Neural crest cell (in vitro differentiated cells): ENCODE measurements around the gene YPEL4. TPM values are rescaled to one million over a fixed set of nuclear protein-coding genes. Genes with fewer than 3 reads are reported as not detected.

Source experiments
- DNase-seq: peaks from one replicate; pipeline ENCODE4 v3.0.0; 2021; ENCODE audit warnings: low read depth, mixed read lengths, low spot score
- H3K27ac Mint-ChIP-seq: one replicate; pipeline ENCODE4 v1.8.0; 2021; ENCODE audit warnings: mild to moderate bottlenecking, mixed read lengths; ENCODE audit not compliant: unreplicated experiment
- H3K27me3 Mint-ChIP-seq: 2 replicates; pipeline ENCODE4 v1.8.0; 2021; ENCODE audit warnings: low read depth, mild to moderate bottlenecking, mixed read lengths
- H3K36me3 Mint-ChIP-seq: 2 replicates; pipeline ENCODE4 v1.8.0; 2021; ENCODE audit warnings: low read depth, mild to moderate bottlenecking, mixed read lengths
- H3K4me1 Mint-ChIP-seq: 2 replicates; pipeline ENCODE4 v1.8.0; 2021; ENCODE audit warnings: mixed read lengths
- H3K4me3 Mint-ChIP-seq: one replicate; pipeline ENCODE4 v1.8.0; 2021; ENCODE audit warnings: mild to moderate bottlenecking, mixed read lengths
- H3K9me3 Mint-ChIP-seq: 2 replicates; pipeline ENCODE4 v1.8.0; 2021; ENCODE audit warnings: mixed read lengths
- total RNA-seq: library from RNA; stranded (reverse); gene quantifications from 2 replicates; pipeline ENCODE4 v1.2.1, GENCODE V29; 2021
- TF ChIP-seq, protein P1 (sequence below): fragments of 200-600 bp; sonication (generic); conservative IDR thresholded peaks from 2 replicates; pipeline ENCODE4 v1.5.0; 2021; ENCODE audit warnings: antibody characterized with exemption, mild to moderate bottlenecking

Gene YPEL4
- total RNA-seq, 1 donor from 2014 or later: 0.37 TPM

GRCh38 chr11:57601297-57601696 lies 48.4 kb downstream of the YPEL4 start:
- H3K4me3 Mint-ChIP-seq: no peak overlapping the region
- H3K4me1 Mint-ChIP-seq: peaks cover 36% of the 10 kb centered on the region
- TF ChIP-seq, protein P1, sequence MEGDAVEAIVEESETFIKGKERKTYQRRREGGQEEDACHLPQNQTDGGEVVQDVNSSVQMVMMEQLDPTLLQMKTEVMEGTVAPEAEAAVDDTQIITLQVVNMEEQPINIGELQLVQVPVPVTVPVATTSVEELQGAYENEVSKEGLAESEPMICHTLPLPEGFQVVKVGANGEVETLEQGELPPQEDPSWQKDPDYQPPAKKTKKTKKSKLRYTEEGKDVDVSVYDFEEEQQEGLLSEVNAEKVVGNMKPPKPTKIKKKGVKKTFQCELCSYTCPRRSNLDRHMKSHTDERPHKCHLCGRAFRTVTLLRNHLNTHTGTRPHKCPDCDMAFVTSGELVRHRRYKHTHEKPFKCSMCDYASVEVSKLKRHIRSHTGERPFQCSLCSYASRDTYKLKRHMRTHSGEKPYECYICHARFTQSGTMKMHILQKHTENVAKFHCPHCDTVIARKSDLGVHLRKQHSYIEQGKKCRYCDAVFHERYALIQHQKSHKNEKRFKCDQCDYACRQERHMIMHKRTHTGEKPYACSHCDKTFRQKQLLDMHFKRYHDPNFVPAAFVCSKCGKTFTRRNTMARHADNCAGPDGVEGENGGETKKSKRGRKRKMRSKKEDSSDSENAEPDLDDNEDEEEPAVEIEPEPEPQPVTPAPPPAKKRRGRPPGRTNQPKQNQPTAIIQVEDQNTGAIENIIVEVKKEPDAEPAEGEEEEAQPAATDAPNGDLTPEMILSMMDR: no peak
- H3K36me3 Mint-ChIP-seq: no peaks in the 10 kb centered on the region
- no peak for DNase-seq
- no peaks in the 10 kb centered on the region for H3K27me3 Mint-ChIP-seq
- H3K9me3 Mint-ChIP-seq: no peaks in the 10 kb centered on the region
- no peak overlapping the region for H3K27ac Mint-ChIP-seq

GRCh38 chr11:57599381-57599780 lies 50.3 kb downstream of the YPEL4 start:
- TF ChIP-seq, protein P1: no peak
- H3K4me1 Mint-ChIP-seq: peaks cover 43% of the 10 kb centered on the region
- H3K27ac Mint-ChIP-seq: no peak overlapping the region

GRCh38 chr11:57598831-57599155 lies 50.9 kb downstream of the YPEL4 start:
- H3K4me1 Mint-ChIP-seq: peaks cover 43% of the 10 kb centered on the region
- H3K27ac Mint-ChIP-seq: peak overlapping the region; percentile 8
- no peaks in the 10 kb centered on the region for H3K27me3 Mint-ChIP-seq

More at GRCh38 chr11:57599381-57599780, 50.3 kb downstream of the YPEL4 start:
- DNase-seq: no peak
- Mint-ChIP-seq H3K36me3 (no peaks in the 10 kb centered on the region), H3K9me3 (no peaks in the 10 kb centered on the region), H3K27me3 (no peaks in the 10 kb centered on the region), H3K4me3 (peak overlapping the region; percentile 27)

DNA sequence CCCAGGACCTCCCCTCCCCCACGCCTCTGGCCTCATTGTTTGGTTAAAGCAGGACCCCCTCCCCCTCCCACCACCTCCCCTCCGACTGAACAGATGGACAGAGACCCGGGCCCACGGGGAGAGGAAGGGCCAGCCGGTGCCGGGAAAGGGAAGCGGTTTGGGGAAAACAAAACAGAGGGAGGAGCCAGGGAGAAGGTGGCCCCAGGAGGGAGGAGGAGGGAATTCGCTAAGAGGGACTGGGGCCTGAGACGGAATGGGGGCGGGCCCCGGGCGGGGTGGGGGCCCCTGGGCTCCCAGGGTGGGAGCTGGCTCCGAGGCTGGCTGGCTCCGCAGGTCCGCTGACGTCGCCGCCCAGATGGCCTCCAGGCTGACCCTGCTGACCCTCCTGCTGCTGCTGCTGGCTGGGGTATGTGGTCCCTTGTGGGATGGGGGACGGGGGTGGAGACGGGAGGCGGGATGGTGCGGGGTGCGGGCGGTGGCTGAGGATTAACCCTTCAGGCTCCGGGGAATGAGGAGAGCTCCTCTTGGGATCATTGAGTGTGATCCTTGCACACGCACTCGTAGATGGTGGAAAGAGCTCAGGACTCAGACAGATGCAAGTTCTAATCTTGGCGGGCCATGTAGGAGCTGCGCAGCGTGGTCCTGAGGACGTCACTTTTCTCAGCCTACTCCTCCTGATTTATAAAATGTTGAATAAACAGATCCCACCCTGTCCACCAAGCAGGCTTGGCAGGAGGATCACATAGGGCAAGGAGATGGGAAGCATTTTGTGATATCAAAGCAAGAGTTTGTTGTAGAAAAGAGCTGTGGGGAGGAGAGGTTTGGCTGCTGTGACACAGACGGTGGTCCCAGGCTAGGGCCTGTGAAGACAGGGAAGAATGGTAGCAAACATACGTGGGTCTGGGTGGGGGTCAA lies 51.5 kb downstream of the YPEL4 start:
- H3K4me1 Mint-ChIP-seq: peaks cover 43% of the 10 kb centered on the region
- no peaks in the 10 kb centered on the region for H3K9me3 Mint-ChIP-seq
- H3K27ac Mint-ChIP-seq: peak overlapping the region; percentile 39
- H3K4me3 Mint-ChIP-seq: peak overlapping the region; percentile 82
- DNase-seq: peak; percentile 81
- H3K27me3 Mint-ChIP-seq: no peaks in the 10 kb centered on the region
- no peaks in the 10 kb centered on the region for H3K36me3 Mint-ChIP-seq
- TF ChIP-seq, protein P1: no peak

More at GRCh38 chr11:57598831-57599155, 50.9 kb downstream of the YPEL4 start:
- DNase-seq: no peak
- Mint-ChIP-seq H3K4me3 (peak overlapping the region; percentile 72), H3K9me3 (no peaks in the 10 kb centered on the region), H3K36me3 (no peaks in the 10 kb centered on the region)
- TF ChIP-seq, protein P1: no peak

GRCh38 chr11:57597461-57597915 lies 52.2 kb downstream of the YPEL4 start, which contains the start of gene SERPING1:
Gene SERPING1 (plus strand): TSS chr11:57597685. CDS start chr11:57598271, 586 bp downstream.
- H3K4me1 Mint-ChIP-seq: peaks cover 48% of the 10 kb centered on the region
- H3K27me3 Mint-ChIP-seq: no peaks in the 10 kb centered on the region
- DNase-seq: peak; percentile 14
- H3K4me3 Mint-ChIP-seq: peak within 1 kb of the TSS; percentile 82
- TF ChIP-seq, protein P1: no peak
- no peaks in the 10 kb centered on the region for H3K36me3 Mint-ChIP-seq
- H3K27ac Mint-ChIP-seq: peak within 1 kb of the TSS; percentile 92
- H3K9me3 Mint-ChIP-seq: no peaks in the 10 kb centered on the region
